GM21529 (cell line): ENCODE results near the gene AKNA.

Source experiments
- ATAC-seq: cut with Tn5 transposase; IDR thresholded peaks from one replicate; pipeline ENCODE4 v1.9.1; 2021; ENCODE audit not compliant: unreplicated experiment

AKNA gene

GRCh38 chr9:114416290-114416689, 28.5 kb upstream of the AKNA start:
- no peak for ATAC-seq

- no peak for ATAC-seq
These were observed 26.6 kb upstream of the AKNA start for GRCh38 chr9:114414346-114414745.

GRCh38 chr9:114413861-114414301, 26.1 kb upstream of the AKNA start:
- ATAC-seq: no peak

- ATAC-seq: no peak
These were observed 24.4 kb upstream of the AKNA start for GRCh38 chr9:114412048-114412683.

GRCh38 chr9:114411452-114411851, 23.7 kb upstream of the AKNA start:
- ATAC-seq: no peak

GRCh38 chr9:114410910-114411309, 23.1 kb upstream of the AKNA start:
- ATAC-seq: no peak

- ATAC-seq: no peak
These were observed 22.1 kb upstream of the AKNA start for GRCh38 chr9:114409842-114410241.

- ATAC-seq: no peak
These were observed 21.5 kb upstream of the AKNA start for GRCh38 chr9:114409103-114409780.

- no peak for ATAC-seq
These were observed 20.9 kb upstream of the AKNA start for GRCh38 chr9:114408645-114409044.

GRCh38 chr9:114407889-114408288, 20.1 kb upstream of the AKNA start:
- ATAC-seq: no peak

GRCh38 chr9:114406441-114406840, 18.7 kb upstream of the AKNA start:
- ATAC-seq: no peak

- peak; percentile 94 for ATAC-seq
These were observed 17.7 kb upstream of the AKNA start for GRCh38 chr9:114405294-114406034.

- no peak for ATAC-seq
These were observed 16.7 kb upstream of the AKNA start for GRCh38 chr9:114404531-114404930.

- ATAC-seq: no peak
These were observed 15.5 kb upstream of the AKNA start for GRCh38 chr9:114403153-114403756.

GRCh38 chr9:114401344-114401743, 13.6 kb upstream of the AKNA start:
- no peak for ATAC-seq

- no peak for ATAC-seq
These were observed 13.0 kb upstream of the AKNA start for GRCh38 chr9:114400772-114401171.

- no peak for ATAC-seq
These were observed 12.4 kb upstream of the AKNA start for GRCh38 chr9:114400219-114400618.

GRCh38 chr9:114399381-114399780, 11.6 kb upstream of the AKNA start:
- no peak for ATAC-seq

- peak; percentile 81 for ATAC-seq
These were observed 10.2 kb upstream of the AKNA start for GRCh38 chr9:114397848-114398605.

GRCh38 chr9:114397219-114397847, 9.6 kb upstream of the AKNA start:
- ATAC-seq: no peak
